ENCODE measurements around the gene NAGPA.
"Not testable (repeated sequence)": the region's sequence is repeated elsewhere in the genome, so short reads cannot be mapped to it uniquely, and the experiment has no call there.

GRCh38 chr16:5080461-5080860, 46.7 kb upstream of the NAGPA start:
- not testable (repeated sequence) for TF ChIP-seq POLR2A (IDR thresholded peaks at IDR 0.05; ENCODE audit: low read length); GATA1 (IDR thresholded peaks at IDR 0.05; ENCODE audit: low read depth, low read length)

Measured in erythroblast (primary cell).